ENCODE data around the gene ELOVL6.

DNA sequence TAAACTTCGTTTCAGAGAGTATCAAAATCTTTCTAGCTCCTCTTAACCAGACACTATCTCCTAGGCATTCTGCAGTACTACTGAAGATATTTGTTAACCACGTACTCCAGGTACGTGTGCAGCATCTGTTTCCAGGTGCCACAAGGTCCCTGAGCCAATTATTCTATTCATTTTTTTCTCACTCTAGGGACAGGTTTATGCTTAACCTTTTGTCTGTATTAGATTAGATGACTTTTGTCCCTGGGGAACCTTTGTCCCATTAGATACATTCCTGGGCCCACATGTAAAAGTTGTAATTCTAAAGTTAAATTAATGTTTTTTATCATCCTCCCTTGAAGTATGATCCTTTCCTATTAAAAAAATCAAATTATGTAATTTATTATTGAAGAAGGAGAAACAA, 16.5 kb downstream of the ELOVL6 start:
- no peak for TF ChIP-seq POLR2A (IDR thresholded peaks at IDR 0.05)
- TF ChIP-seq, protein P1, sequence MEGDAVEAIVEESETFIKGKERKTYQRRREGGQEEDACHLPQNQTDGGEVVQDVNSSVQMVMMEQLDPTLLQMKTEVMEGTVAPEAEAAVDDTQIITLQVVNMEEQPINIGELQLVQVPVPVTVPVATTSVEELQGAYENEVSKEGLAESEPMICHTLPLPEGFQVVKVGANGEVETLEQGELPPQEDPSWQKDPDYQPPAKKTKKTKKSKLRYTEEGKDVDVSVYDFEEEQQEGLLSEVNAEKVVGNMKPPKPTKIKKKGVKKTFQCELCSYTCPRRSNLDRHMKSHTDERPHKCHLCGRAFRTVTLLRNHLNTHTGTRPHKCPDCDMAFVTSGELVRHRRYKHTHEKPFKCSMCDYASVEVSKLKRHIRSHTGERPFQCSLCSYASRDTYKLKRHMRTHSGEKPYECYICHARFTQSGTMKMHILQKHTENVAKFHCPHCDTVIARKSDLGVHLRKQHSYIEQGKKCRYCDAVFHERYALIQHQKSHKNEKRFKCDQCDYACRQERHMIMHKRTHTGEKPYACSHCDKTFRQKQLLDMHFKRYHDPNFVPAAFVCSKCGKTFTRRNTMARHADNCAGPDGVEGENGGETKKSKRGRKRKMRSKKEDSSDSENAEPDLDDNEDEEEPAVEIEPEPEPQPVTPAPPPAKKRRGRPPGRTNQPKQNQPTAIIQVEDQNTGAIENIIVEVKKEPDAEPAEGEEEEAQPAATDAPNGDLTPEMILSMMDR (IDR thresholded peaks at IDR 0.05): no peak
